Measurements from ENCODE around the gene NEURL1.

- TF ChIP-seq CTCF (IDR thresholded peaks at IDR 0.05) (no peak), POLR2A (IDR thresholded peaks at IDR 0.05) (no peak), EP300 (IDR thresholded peaks at IDR 0.05) (no peak)
These were observed 106.4 kb downstream of the NEURL1 start for GRCh38 chr10:103599907-103600306.

Measured in tibial nerve (tissue), 4 donors.